Measurements from ENCODE around the gene ZNF586.
"Not testable (repeated sequence)": the region's sequence is repeated elsewhere in the genome, so short reads cannot be mapped to it uniquely, and the experiment has no call there.

The ZNF586 gene

DNA sequence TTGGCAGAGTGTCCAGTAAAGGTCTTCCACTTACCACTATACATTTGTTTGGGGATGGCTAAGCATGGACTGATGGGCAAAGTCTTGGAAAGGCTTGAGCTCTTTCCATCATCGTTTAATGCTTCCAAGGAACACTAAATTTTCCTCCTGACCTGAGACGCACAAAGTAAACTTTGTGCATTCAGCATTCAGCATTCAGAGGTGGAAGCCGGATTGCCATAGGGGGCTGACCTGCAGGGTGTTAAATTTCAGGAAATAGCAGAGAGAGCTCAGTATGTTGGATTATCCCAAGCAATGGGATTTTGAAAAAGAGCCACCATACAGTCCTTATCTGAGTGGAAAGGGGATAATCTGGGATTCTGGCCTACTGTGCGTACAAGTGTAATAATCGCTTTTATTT lies 31.2 kb downstream of the ZNF586 start:
- no peak for DNase-seq

DNA sequence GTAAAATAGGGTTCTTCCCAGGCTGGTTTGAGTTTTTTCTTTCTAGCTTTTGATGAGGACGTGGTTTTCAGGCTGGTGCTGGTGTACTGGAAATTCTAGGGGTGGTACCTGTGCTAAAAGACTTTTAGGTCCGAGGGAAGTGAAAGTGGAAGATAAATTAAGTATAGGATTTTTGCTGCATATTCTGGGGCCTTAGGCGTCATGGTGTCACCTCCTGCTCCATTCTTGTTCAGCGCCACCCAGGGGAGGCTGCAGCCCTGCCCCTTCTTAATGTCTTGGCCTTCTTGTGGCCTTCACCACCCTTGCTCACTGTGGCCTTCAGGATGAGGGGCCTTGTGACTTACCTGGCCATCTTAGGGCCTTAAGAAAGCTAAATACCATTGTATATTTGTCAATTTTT lies 32.8 kb downstream of the ZNF586 start:
- no peak for DNase-seq

DNA sequence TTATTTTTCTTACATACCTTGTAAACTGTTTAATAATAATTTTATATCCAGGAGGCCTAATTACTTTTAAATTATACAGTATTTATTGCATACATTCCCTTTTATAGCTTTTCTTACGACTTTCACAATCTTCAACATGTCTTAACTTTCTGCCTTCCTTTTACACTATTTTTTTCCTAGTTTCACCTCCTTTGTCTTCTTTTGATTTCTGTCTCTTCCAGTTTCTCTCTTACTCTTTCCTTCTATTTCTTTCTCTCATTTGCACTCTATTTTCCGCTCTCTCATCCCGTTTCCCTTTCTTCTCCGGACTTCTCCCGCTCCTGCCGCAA lies 33.8 kb downstream of the ZNF586 start:
- no peak for DNase-seq

GRCh38 chr19:57803594-57804325 lies 34.3 kb downstream of the ZNF586 start:
- no peak for DNase-seq

DNA sequence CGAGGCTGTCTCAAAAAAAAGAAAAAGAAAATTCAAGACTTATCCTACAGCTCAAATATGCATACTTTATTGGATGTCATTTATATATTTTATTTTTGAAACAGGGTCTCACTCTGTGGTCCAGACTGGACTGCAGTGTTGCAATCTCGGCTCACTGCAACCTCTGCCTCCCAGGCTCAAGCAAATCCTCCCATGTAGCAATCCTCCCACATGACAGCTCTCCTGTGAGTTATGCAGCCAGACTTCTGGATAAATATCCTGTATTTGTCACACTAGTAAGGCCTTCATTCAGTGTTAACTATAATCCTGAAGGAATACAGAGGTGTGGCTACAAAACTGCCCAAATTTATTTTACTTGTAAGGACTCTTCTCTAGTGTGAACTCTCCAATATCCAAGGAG lies 38.1 kb downstream of the ZNF586 start:
- DNase-seq, result no peak

DNA sequence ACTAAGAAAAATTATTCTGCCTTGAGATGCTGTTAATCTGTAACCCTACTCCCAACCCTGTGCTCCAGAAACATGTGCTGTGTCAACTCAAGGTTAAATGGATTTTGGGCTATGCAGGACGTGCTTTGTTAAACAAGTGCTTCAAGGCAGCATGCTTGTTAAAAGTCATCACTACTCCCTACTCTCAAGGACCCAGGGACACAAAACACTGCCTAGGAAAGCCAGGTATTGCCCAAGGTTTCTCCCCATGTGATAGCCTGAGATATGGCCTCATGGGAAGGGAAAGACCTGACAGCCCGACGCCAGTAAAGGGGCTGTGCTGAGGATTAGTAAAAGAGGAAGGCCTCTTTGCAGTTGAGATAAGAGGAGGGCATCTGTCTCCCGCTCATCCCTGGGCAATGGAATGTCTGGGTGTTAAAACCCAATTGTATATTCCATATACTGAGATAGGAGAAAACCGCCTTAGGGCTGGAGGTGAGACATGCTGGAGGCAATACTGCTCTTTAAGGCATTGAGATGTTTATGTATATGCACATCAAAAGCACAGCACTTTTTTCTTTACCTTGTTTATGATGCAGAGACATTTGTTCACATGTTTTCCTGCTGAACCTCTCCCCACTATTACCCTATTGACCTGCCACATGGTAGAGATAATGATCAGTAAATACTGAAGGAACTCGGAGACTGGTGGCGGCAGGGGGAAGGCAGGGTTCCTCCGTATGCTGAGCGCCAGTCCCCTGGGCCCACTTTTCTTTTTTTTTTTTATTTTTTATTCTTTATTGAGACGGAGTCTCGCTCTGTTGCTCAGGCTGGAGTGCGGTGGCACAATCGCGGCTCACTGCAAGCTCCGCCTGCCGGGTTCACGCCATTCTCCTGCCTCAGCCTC lies 41.2 kb downstream of the ZNF586 start:
- DNase-seq, result not testable (repeated sequence)

GRCh38 chr19:57812226-57812625 lies 42.8 kb downstream of the ZNF586 start:
- DNase-seq, result no peak

DNA sequence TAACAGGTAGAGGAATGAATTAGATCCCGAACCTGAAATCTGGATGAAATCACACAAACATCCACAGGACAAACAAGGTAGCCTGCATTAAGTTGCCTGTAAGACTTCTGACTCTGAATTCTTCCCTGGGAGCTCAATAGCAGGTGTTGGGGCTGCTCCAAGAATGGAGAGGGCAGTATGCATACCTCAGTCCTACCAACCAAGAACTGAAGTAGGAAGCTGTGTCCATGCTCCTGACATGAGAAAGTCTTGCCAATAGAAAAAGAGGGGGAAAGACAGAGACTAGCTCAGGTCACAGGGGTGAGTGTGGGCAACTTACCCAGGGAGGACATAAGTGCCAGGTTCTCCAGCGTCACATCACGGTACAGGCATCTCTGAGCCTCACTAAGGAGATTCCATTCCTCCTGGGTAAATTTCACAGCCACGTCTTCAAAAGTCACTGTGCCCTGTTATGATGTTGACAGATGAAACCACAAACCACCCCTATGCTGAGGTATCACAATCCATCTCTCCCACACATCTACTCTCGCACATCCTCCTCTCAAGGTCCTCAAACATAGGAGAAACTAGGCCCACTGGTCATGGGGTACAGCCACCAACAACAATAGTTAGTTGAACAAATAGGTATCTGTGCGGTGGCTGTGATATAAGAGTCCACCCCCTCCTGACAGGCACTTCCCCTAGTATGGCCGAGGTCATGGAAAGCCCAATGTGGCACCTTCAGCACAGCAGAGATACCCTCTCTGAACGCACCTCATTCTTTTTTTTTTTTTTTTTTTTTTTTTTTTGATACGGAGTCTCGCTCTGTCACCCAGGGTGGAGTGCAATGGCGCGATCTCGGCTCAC lies 43.7 kb downstream of the ZNF586 start:
- not testable (repeated sequence) for DNase-seq

DNA sequence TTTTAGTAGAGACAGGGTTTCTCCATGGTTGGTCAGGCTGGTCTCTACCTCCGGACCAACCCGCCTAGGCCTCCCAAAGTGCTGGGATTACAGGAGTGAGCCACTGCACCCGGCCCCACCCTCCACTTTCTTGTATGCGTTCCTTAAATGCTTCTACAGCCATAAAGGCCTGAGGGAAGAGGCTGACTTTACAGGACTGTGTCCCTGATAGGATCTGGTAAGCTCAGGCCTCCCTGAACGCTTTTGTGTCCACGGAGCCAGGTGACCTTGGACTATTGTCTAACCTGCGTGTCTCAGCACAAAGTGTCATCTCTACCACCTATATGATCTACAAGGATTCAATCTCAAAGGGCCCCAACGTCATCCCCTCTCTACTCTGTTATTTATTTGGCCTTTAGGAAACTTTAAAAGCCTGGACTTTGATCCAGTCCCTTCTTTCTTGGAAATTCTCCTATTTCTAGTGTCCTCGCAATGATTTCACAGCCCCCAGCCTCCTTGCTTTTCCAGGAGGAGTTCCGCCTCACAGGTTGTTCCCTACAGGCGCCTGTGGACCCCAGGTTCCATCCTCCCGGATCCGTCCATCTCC lies 44.5 kb downstream of the ZNF586 start:
- DNase-seq, result no peak

DNA sequence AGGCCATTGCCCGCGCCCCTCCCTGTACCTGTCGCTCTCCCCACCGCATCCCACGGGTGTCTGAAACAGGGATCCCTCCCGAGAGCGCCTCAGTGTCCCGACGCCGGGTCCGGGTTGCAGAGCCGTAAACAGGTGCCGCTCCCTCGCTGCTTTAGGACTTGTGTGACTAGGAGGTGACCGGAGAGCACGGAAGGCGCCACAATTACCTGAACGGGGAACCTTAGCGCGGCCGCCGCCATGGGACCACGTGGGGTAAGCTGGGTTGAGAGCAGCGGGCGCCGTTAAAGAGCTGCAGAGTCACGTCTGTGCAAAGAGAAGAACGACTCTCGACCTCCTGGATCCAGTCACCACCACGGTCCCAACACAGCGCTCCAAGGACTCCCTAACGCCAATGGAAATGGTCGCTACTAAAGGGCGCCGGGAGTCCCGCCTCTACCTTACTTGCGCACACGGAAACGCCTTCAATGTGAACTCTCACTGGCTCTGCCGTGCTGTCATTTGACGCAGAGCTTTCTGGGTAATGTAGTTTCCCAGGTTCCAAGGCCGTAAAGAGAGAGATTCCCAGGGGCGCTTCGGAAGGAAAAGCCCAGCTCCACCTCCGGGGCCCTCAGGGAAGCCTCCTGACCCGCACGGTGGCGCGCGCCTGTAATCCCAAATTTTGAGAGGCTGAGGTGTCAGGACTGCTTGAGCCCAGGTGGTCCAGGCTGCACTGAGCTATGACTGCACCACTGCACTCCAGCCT lies 45.2 kb downstream of the ZNF586 start, which contains the start of gene ZNF552:
Gene ZNF552 (minus strand): TSS at position 409 of the 742 bp plus-strand sequence. CDS start 170 bp downstream, at position 239.
- DNase-seq, result peak; percentile 86

- no peak for DNase-seq
These were observed 46.0 kb downstream of the ZNF586 start for GRCh38 chr19:57815247-57816075.

- no peak for DNase-seq
These were observed 47.2 kb downstream of the ZNF586 start for GRCh38 chr19:57816652-57817051.

DNA sequence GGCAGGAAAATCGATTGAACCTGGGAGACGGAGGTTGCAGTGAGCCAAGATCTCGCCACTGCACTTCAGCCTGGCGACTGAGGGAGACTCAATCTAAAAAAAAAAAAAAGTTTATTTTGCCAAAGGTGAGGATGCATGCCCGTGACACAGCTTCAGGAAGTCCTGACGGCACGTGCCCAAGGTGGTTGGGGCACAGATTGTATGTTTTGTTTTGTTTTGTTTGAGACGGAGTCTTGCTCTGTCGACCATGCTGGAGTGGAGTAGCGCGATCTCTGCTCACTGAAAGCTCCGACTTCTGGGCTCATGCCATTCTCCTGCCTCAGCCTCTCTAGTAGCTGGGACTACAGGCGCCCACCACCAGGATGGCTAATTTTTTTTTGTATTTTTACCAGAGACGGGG lies 48.5 kb downstream of the ZNF586 start:
- no peak for DNase-seq

- DNase-seq, result no peak
These were observed 48.9 kb downstream of the ZNF586 start for GRCh38 chr19:57818378-57818777.

- DNase-seq, result peak; percentile 69
These were observed 50.1 kb downstream of the ZNF586 start for GRCh38 chr19:57819475-57820148.

- no peak for DNase-seq
These were observed 51.1 kb downstream of the ZNF586 start for GRCh38 chr19:57820599-57820998.

GRCh38 chr19:57821095-57821494 lies 51.6 kb downstream of the ZNF586 start:
- DNase-seq, result not testable (repeated sequence)

DNA sequence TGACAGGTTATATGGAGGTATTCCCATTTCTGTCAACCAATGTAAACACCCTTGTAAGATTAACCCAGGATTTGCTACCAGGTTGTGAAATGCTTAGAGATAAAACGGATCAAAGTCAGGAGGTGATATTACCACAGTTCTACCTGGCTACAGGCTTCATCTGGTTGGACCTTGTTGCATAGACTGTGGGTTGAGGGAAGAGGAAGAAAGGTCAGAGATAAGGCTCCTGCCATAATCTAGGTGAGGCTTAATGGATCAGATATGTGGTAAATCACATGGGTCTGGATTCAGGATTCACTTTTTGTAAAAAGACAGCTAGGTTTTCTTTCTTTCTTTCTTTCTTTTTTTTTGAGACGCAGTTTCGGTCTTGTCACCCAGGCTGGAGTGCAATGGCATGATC lies 52.0 kb downstream of the ZNF586 start:
- not testable (repeated sequence) for DNase-seq

GRCh38 chr19:57823155-57823554 lies 53.7 kb downstream of the ZNF586 start:
- not testable (repeated sequence) for DNase-seq

GRCh38 chr19:57823608-57824007 lies 54.1 kb downstream of the ZNF586 start:
- not testable (repeated sequence) for DNase-seq

Data from NCI-H510A (cell line).